T-helper 9 cell (primary cell): Measurements from ENCODE around the gene RAI1.
"Not testable (repeated sequence)": the region's sequence is repeated elsewhere in the genome, so short reads cannot be mapped to it uniquely, and the experiment has no call there.

Source experiments
- DNase-seq: peaks from one replicate; pipeline ENCODE4 v3.0.0-alpha.2; 2020

The RAI1 gene

GRCh38 chr17:17808200-17808599 lies 126.9 kb downstream of the RAI1 start:
- DNase-seq, result not testable (repeated sequence)

- DNase-seq, result no peak
Observed at GRCh38 chr17:17808706-17809432, 127.6 kb downstream of the RAI1 start.

- no peak for DNase-seq
Observed at GRCh38 chr17:17809531-17810083, 128.3 kb downstream of the RAI1 start.

GRCh38 chr17:17810084-17810894 lies 129.0 kb downstream of the RAI1 start:
- no peak for DNase-seq

- DNase-seq, result no peak
Observed at GRCh38 chr17:17810895-17811248, 129.6 kb downstream of the RAI1 start.

GRCh38 chr17:17811381-17812210 lies 130.3 kb downstream of the RAI1 start:
- DNase-seq, result no peak

- DNase-seq, result peak; percentile 71
Observed at GRCh38 chr17:17812211-17813054, 131.2 kb downstream of the RAI1 start.

GRCh38 chr17:17813055-17813724 lies 131.9 kb downstream of the RAI1 start:
- no peak for DNase-seq

- DNase-seq, result no peak
Observed at GRCh38 chr17:17813725-17814095, 132.5 kb downstream of the RAI1 start.

GRCh38 chr17:17814162-17815061 lies 133.2 kb downstream of the RAI1 start:
- no peak for DNase-seq

GRCh38 chr17:17815062-17815406 lies 133.8 kb downstream of the RAI1 start:
- DNase-seq, result no peak

GRCh38 chr17:17815436-17816200 lies 134.4 kb downstream of the RAI1 start:
- DNase-seq, result no peak

- DNase-seq, result no peak
Observed at GRCh38 chr17:17816240-17816814, 135.1 kb downstream of the RAI1 start.

- DNase-seq, result no peak
Observed at GRCh38 chr17:17816831-17817551, 135.7 kb downstream of the RAI1 start.

GRCh38 chr17:17817552-17817947 lies 136.3 kb downstream of the RAI1 start:
- no peak for DNase-seq

GRCh38 chr17:17818088-17818526 lies 136.8 kb downstream of the RAI1 start:
- no peak for DNase-seq

- DNase-seq, result no peak
Observed at GRCh38 chr17:17819111-17819510, 137.9 kb downstream of the RAI1 start.

- DNase-seq, result peak; percentile 36
Observed at GRCh38 chr17:17819561-17819995, 138.3 kb downstream of the RAI1 start.

- DNase-seq, result no peak
Observed at GRCh38 chr17:17820046-17820445, 138.8 kb downstream of the RAI1 start.
